Measurements from ENCODE around the gene FAM167B. TPM values are rescaled to one million over a fixed set of nuclear protein-coding genes. Genes with fewer than 3 reads are reported as not detected.
"Not testable (repeated sequence)": the region's sequence is repeated elsewhere in the genome, so short reads cannot be mapped to it uniquely, and the experiment has no call there.

The FAM167B gene
- total RNA-seq, 2 experiments from 2014 or later: 0.78 to 0.90 TPM

DNA sequence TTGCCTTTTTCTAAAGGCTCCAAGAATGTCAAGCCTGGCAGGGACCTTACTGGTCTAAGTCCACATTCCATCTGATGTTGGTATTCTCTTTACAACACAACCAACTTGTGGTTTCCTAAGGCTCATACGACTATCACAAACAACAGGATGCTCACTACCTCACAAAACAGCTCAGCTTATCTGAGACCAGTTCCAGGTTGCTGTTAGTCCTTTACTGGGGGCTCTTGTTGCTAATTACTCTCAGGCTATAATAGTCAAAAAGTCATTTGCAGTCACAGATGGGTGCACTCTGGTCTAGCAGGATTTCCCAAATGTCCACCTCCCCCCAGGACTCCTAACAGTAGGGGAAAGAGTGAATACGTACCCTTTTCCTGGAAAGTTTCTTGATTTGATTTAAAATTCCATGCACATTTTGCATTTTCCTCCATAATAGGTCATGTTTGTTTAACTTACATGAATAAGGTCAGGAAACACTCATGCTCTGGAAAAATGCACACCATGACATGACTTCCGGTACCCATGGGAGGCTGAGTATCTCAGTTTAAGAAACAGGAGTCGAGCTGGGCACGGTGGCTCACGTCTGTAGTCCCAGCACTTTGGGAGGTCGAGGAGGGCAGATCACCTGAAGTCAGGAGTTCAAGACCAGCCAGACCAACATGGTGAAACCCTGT lies 20.0 kb downstream of the FAM167B start:
- DNase-seq (no peak), ATAC-seq (peak; percentile 35)
- POLR2A ChIA-PET: interaction anchor here (0.6 to 11.4 kb wide), 3 partner anchors 11 to 54 kb away, joined by 3 to 137 read pairs (median 3); partner anchors contain the start of gene LCK
- CTCF ChIA-PET: interaction anchor here (0.6 to 3.5 kb wide), 5 partner anchors 11 to 51 kb away, joined by 3 to 14 read pairs (median 4); partner anchors contain the start of gene LCK
- Mint-ChIP-seq H3K4me3 (peak overlapping the region; percentile 66), H3K27me3 (ENCODE audit: low read depth) (no peaks in the 10 kb centered on the region), H3K36me3 (ENCODE audit: low read depth) (peaks cover 48% of the 10 kb centered on the region), H3K27ac (peak overlapping the region; percentile 93), H3K9me3 (ENCODE audit: insufficient read depth) (no peaks in the 10 kb centered on the region), H3K4me1 (ENCODE audit: low read depth) (peaks cover 66% of the 10 kb centered on the region)

- Mint-ChIP-seq H3K4me3 (no peak overlapping the region), H3K27ac (peak overlapping the region; percentile 78), H3K36me3 (ENCODE audit: low read depth) (peaks cover 56% of the 10 kb centered on the region), H3K9me3 (ENCODE audit: insufficient read depth) (no peaks in the 10 kb centered on the region), H3K27me3 (ENCODE audit: low read depth) (no peaks in the 10 kb centered on the region), H3K4me1 (ENCODE audit: low read depth) (peaks cover 73% of the 10 kb centered on the region)
- CTCF ChIA-PET: interaction anchor here (1.1 to 2.0 kb wide), 2 partner anchors 20 to 54 kb away, joined by 3 to 9 read pairs; no protein-coding TSS in a partner anchor
- DNase-seq (no peak), ATAC-seq (no peak)
- POLR2A ChIA-PET: interaction anchor here (0.8 to 11.4 kb wide), 2 partner anchors 17 to 560 kb away, joined by 3 to 137 read pairs; partner anchors contain the start of gene LCK
Measured at GRCh38 chr1:32269744-32270143, 22.7 kb downstream of the FAM167B start.

DNA sequence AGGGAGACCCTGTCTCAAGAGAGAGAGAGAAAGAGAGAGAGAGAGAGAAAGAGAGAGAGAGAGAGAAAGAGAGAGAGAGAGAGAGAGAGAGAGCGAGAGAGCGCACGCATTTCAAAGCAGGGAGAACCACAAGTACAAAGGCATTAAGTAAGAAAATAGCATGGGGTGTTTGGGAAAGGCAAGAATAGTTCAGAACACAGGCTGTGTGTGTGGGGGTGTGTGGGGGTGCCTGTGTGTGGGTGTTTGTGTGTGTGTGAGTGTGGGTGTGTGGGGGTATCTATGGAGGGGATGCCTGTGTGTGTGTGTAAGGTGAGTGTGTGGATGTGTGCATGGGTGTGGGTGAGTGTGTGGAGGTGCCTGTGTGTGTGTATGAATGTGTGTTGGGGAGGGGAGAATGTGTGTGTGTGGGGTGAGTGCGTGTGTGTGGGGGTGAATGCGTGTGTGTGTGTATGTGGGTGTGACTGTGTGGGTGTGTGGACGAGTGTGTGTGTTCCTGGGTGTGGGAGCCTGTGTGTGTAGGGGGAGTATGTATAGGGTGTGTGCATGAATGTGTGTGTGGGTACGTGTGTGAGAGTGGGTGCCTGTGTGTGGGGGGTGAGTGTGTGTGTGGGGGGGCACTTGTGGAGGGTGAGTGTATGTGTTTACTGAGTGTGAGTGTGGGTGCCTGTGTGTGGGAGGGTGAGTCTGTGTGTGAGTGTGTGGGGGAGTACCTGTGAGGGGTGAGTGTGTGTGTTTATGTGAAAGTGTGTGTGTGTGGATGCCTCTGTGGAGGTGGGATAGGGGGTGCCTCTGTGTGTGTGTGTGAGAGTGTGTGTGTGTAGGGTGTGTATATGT lies 25.8 kb downstream of the FAM167B start:
- Mint-ChIP-seq H3K27ac (peak overlapping the region; percentile 86), H3K9me3 (ENCODE audit: insufficient read depth) (no peaks in the 10 kb centered on the region), H3K36me3 (ENCODE audit: low read depth) (peaks cover 68% of the 10 kb centered on the region), H3K4me1 (ENCODE audit: low read depth) (peaks cover 65% of the 10 kb centered on the region), H3K27me3 (ENCODE audit: low read depth) (no peaks in the 10 kb centered on the region), H3K4me3 (peak overlapping the region; percentile 59)
- ChIA-PET CTCF (interaction anchor here (0.6 to 2.4 kb wide), 3 partner anchors 24 to 342 kb away, joined by 3 to 10 read pairs (median 3); no protein-coding TSS in a partner anchor), POLR2A (interaction anchor here (0.6 to 11.4 kb wide), 6 partner anchors 13 to 32 kb away, joined by 3 to 137 read pairs (median 4); partner anchors contain the start of gene LCK)
- ATAC-seq: peak; percentile 5
- no peak for DNase-seq

GRCh38 chr1:32273391-32274208 lies 26.6 kb downstream of the FAM167B start:
- peaks cover 63% of the 10 kb centered on the region for H3K4me1 Mint-ChIP-seq (ENCODE audit: low read depth)
- H3K4me3 Mint-ChIP-seq: peak overlapping the region; percentile 59
- peak overlapping the region; percentile 86 for H3K27ac Mint-ChIP-seq
- CTCF ChIA-PET: interaction anchor here (0.8 to 2.0 kb wide), 4 partner anchors 14 to 58 kb away, joined by 3 to 9 read pairs (median 5); partner anchors contain the start of genes FAM167B and LCK
- POLR2A ChIA-PET: interaction anchor here (0.7 to 2.1 kb wide), 4 partner anchors 17 to 22 kb away, joined by 4 to 15 read pairs (median 5); partner anchors contain the start of gene LCK
- no peaks in the 10 kb centered on the region for H3K27me3 Mint-ChIP-seq (ENCODE audit: low read depth)
- DNase-seq (peak; percentile 87), ATAC-seq (peak; percentile 84)
- no peaks in the 10 kb centered on the region for H3K9me3 Mint-ChIP-seq (ENCODE audit: insufficient read depth)
- peaks cover 76% of the 10 kb centered on the region for H3K36me3 Mint-ChIP-seq (ENCODE audit: low read depth)

- no peak overlapping the region for H3K4me3 Mint-ChIP-seq
- H3K27ac Mint-ChIP-seq: peak overlapping the region; percentile 86
- ATAC-seq (no peak), DNase-seq (no peak)
- peaks cover 59% of the 10 kb centered on the region for H3K4me1 Mint-ChIP-seq (ENCODE audit: low read depth)
- no peaks in the 10 kb centered on the region for H3K27me3 Mint-ChIP-seq (ENCODE audit: low read depth)
- ChIA-PET POLR2A (interaction anchor here (0.6 to 2.1 kb wide), 5 partner anchors 17 to 65 kb away, joined by 3 to 15 read pairs (median 4); partner anchors contain the start of genes HDAC1 and LCK), CTCF (interaction anchor here (1.0 to 2.0 kb wide), 3 partner anchors 24 to 59 kb away, joined by 4 to 9 read pairs (median 6); partner anchors contain the start of genes FAM167B and LCK)
- peaks cover 82% of the 10 kb centered on the region for H3K36me3 Mint-ChIP-seq (ENCODE audit: low read depth)
- no peaks in the 10 kb centered on the region for H3K9me3 Mint-ChIP-seq (ENCODE audit: insufficient read depth)
Measured at GRCh38 chr1:32274646-32275340, 27.8 kb downstream of the FAM167B start.

- Mint-ChIP-seq H3K36me3 (ENCODE audit: low read depth) (peaks cover 84% of the 10 kb centered on the region), H3K4me3 (no peak overlapping the region), H3K27ac (peak overlapping the region; percentile 86), H3K27me3 (ENCODE audit: low read depth) (no peaks in the 10 kb centered on the region), H3K4me1 (ENCODE audit: low read depth) (peaks cover 56% of the 10 kb centered on the region), H3K9me3 (ENCODE audit: insufficient read depth) (no peaks in the 10 kb centered on the region)
- DNase-seq (no peak), ATAC-seq (no peak)
- POLR2A ChIA-PET: no interaction called here
- CTCF ChIA-PET: interaction anchor here (2.0 kb wide), 1 partner anchor 27 kb away, joined by 9 read pairs; the partner anchor contains the start of gene FAM167B
Measured at GRCh38 chr1:32275424-32275823, 28.4 kb downstream of the FAM167B start.

- POLR2A ChIA-PET: interaction anchor here (0.6 kb wide), 1 partner anchor 22 kb away, joined by 3 read pairs; no protein-coding TSS in a partner anchor
- CTCF ChIA-PET: interaction anchor here (1.3 kb wide), 1 partner anchor 60 kb away, joined by 5 read pairs; no protein-coding TSS in a partner anchor
- Mint-ChIP-seq H3K4me3 (no peak overlapping the region), H3K27me3 (ENCODE audit: low read depth) (no peaks in the 10 kb centered on the region), H3K27ac (peak overlapping the region; percentile 43), H3K36me3 (ENCODE audit: low read depth) (peaks cover 88% of the 10 kb centered on the region), H3K4me1 (ENCODE audit: low read depth) (peaks cover 53% of the 10 kb centered on the region), H3K9me3 (ENCODE audit: insufficient read depth) (no peaks in the 10 kb centered on the region)
- ATAC-seq: no peak
- no peak for DNase-seq
Measured at GRCh38 chr1:32276032-32276782, 29.2 kb downstream of the FAM167B start.

- H3K4me1 Mint-ChIP-seq (ENCODE audit: low read depth); H3K4me3 Mint-ChIP-seq; DNase-seq; POLR2A ChIA-PET; ATAC-seq; H3K9me3 Mint-ChIP-seq (ENCODE audit: insufficient read depth); H3K27ac Mint-ChIP-seq; H3K27me3 Mint-ChIP-seq (ENCODE audit: low read depth); CTCF ChIA-PET: not testable (repeated sequence)
- H3K36me3 Mint-ChIP-seq (ENCODE audit: low read depth): peaks cover 56% of the 10 kb centered on the region
Measured at GRCh38 chr1:32284777-32285176, 37.8 kb downstream of the FAM167B start.

- H3K36me3 Mint-ChIP-seq (ENCODE audit: low read depth): peaks cover 49% of the 10 kb centered on the region
- ChIA-PET CTCF (no interaction called here), POLR2A (no interaction called here)
- no peak overlapping the region for H3K27ac Mint-ChIP-seq
- no peaks in the 10 kb centered on the region for H3K9me3 Mint-ChIP-seq (ENCODE audit: insufficient read depth)
- H3K27me3 Mint-ChIP-seq (ENCODE audit: low read depth): no peaks in the 10 kb centered on the region
- peaks cover 11% of the 10 kb centered on the region for H3K4me1 Mint-ChIP-seq (ENCODE audit: low read depth)
- no peak overlapping the region for H3K4me3 Mint-ChIP-seq
- ATAC-seq: no peak
- no peak for DNase-seq
Measured at GRCh38 chr1:32285658-32286057, 38.6 kb downstream of the FAM167B start.

DNA sequence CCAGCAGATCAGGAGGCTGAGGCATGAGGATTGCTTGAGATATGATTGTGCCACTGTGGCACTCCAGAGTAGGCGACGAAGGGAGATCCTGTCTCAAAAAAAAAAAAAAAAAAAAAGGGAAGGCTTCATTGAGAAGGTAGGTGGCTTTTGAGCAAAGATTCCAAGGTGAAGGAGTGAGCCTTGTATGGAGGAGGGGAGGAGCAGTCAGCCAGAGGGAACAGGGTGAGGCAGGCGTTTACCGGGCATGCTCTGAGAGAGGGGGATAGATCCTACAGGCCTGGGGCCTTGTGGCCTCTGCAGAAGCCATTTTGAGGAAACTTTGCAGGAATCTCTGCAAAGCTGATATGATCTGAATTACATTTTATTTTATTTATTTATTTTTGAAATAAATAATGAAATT lies 39.7 kb downstream of the FAM167B start:
- POLR2A ChIA-PET: interaction anchor here (0.6 to 1.1 kb wide), 3 partner anchors 12 to 877 kb away, joined by 3 to 5 read pairs (median 3); no protein-coding TSS in a partner anchor
- ATAC-seq (no peak), DNase-seq (no peak)
- peaks cover 20% of the 10 kb centered on the region for H3K4me1 Mint-ChIP-seq (ENCODE audit: low read depth)
- peaks cover 39% of the 10 kb centered on the region for H3K36me3 Mint-ChIP-seq (ENCODE audit: low read depth)
- H3K4me3 Mint-ChIP-seq: no peak overlapping the region
- H3K9me3 Mint-ChIP-seq (ENCODE audit: insufficient read depth): no peaks in the 10 kb centered on the region
- no peak overlapping the region for H3K27ac Mint-ChIP-seq
- H3K27me3 Mint-ChIP-seq (ENCODE audit: low read depth): no peaks in the 10 kb centered on the region
- CTCF ChIA-PET: no interaction called here
